HEK293 (cell line): Measurements from ENCODE around the gene AKR7A2.
A peak's percentile ranks its signal among the peaks of the same experiment; 100 is the strongest.

ENCODE experiments used
- CTCF ChIA-PET: fragments of 350-600 bp; formaldehyde crosslinking; extraction: SDS; loops from one replicate; lab custom pipeline; 2021; ENCODE audit warnings: antibody characterized with exemption; lab: Yijun Ruan, JAX
- POLR2A ChIA-PET: fragments of 300-600 bp; formaldehyde crosslinking; extraction: SDS; loops from one replicate; lab custom pipeline; 2020; ENCODE audit warnings: antibody characterized with exemption, inconsistent platforms; lab: Yijun Ruan, JAX
- H3K27ac ChIP-seq: fragments of 200-500 bp; sonication (Bioruptor generic); 2 replicates; pipeline ENCODE4 v1.5.1; 2014; ENCODE audit warnings: low read depth, low read length, control low read depth, inconsistent platforms; ENCODE audit errors: extremely low read depth
- H3K36me3 ChIP-seq, 2 experiments: fragments of 200-500 bp in 1 of 2; sonication (Bioruptor generic) in 1 of 2; 1 replicate in 1 of 2; 2 replicates in 1 of 2; pipeline ENCODE4 v1.5.1; 2014 to 2017; ENCODE audit warnings: inconsistent platforms in 2 of 2, low read length in 2 of 2; ENCODE audit not compliant: control insufficient read depth in 2 of 2, insufficient read depth in 1 of 2
- H3K4me1 ChIP-seq: fragments of 200-500 bp; sonication (Bioruptor generic); 2 replicates; pipeline ENCODE4 v1.5.1; 2014; ENCODE audit warnings: mild to moderate bottlenecking, low read length, inconsistent platforms; ENCODE audit not compliant: control insufficient read depth, insufficient read depth
- H3K4me3 ChIP-seq: 2 replicates; pipeline ENCODE4 v1.5.1; 2011; ENCODE audit warnings: low read depth, mild to moderate bottlenecking, control low read depth, low read length, moderate library complexity
- H3K9me3 ChIP-seq: fragments of 200-500 bp; sonication (Bioruptor generic); 2 replicates; pipeline ENCODE4 v1.5.1; 2014; ENCODE audit warnings: low read depth, low read length, inconsistent platforms; ENCODE audit not compliant: control insufficient read depth, insufficient read depth
- EGR2 ChIP-seq: fragments of 450-650 bp; formaldehyde crosslinking; IDR thresholded peaks from 2 replicates; pipeline ENCODE4 v1.5.1; 2016; ENCODE audit warnings: low read depth, missing biosample characterization, missing genetic modification characterization
- GLIS2 ChIP-seq: fragments of 450-650 bp; formaldehyde crosslinking; IDR thresholded peaks from 2 replicates; pipeline ENCODE4 v1.5.1; 2016; ENCODE audit warnings: missing biosample characterization, missing genetic modification characterization
- KLF8 ChIP-seq: fragments of 450-650 bp; formaldehyde crosslinking; IDR thresholded peaks from 2 replicates; pipeline ENCODE4 v1.5.1; 2016; ENCODE audit warnings: missing biosample characterization, missing genetic modification characterization
- SP2 ChIP-seq: fragments of 450-650 bp; formaldehyde crosslinking; IDR thresholded peaks from 2 replicates; pipeline ENCODE4 v1.5.1; 2016; ENCODE audit warnings: missing biosample characterization, missing genetic modification characterization
- YY1 ChIP-seq: fragments of 450-650 bp; formaldehyde crosslinking; IDR thresholded peaks from 2 replicates; pipeline ENCODE4 v1.5.1; 2018; ENCODE audit warnings: missing biosample characterization, missing genetic modification characterization
- ZBTB21 ChIP-seq: fragments of 450-650 bp; formaldehyde crosslinking; IDR thresholded peaks from 2 replicates; pipeline ENCODE4 v1.5.1; 2017; ENCODE audit warnings: missing biosample characterization, missing genetic modification characterization
- ZBTB44 ChIP-seq: fragments of 450-650 bp; IDR thresholded peaks from 2 replicates; pipeline ENCODE4 v1.5.1; 2018; ENCODE audit warnings: missing biosample characterization, mild to moderate bottlenecking, missing genetic modification characterization
- ZBTB6 ChIP-seq: fragments of 450-650 bp; formaldehyde crosslinking; IDR thresholded peaks from 2 replicates; pipeline ENCODE4 v1.5.1; 2017; ENCODE audit warnings: missing biosample characterization, missing genetic modification characterization
- ZBTB8A ChIP-seq: fragments of 450-650 bp; formaldehyde crosslinking; IDR thresholded peaks from 2 replicates; pipeline ENCODE4 v1.5.1; 2016; ENCODE audit warnings: missing biosample characterization, missing genetic modification characterization
- ZNF138 ChIP-seq: fragments of 450-650 bp; formaldehyde crosslinking; IDR thresholded peaks from 2 replicates; pipeline ENCODE4 v1.5.1; 2016; ENCODE audit warnings: missing biosample characterization, missing genetic modification characterization, borderline replicate concordance
- ZNF214 ChIP-seq: fragments of 450-650 bp; formaldehyde crosslinking; IDR thresholded peaks from 2 replicates; pipeline ENCODE4 v1.5.1; 2017; ENCODE audit warnings: missing biosample characterization, mild to moderate bottlenecking, missing genetic modification characterization, borderline replicate concordance
- ZNF366 ChIP-seq: fragments of 450-650 bp; formaldehyde crosslinking; conservative IDR thresholded peaks from 2 replicates; pipeline ENCODE4 v1.5.1; 2016; ENCODE audit warnings: missing biosample characterization, missing genetic modification characterization
- ZNF488 ChIP-seq: fragments of 450-650 bp; formaldehyde crosslinking; IDR thresholded peaks from 2 replicates; pipeline ENCODE4 v1.5.1; 2016; ENCODE audit warnings: missing biosample characterization, missing genetic modification characterization
- ZNF510 ChIP-seq: fragments of 450-650 bp; formaldehyde crosslinking; IDR thresholded peaks from 2 replicates; pipeline ENCODE4 v1.5.1; 2018; ENCODE audit warnings: mild to moderate bottlenecking, missing genetic modification characterization, missing biosample characterization; ENCODE audit not compliant: insufficient replicate concordance
- ZNF518A ChIP-seq: fragments of 450-650 bp; formaldehyde crosslinking; conservative IDR thresholded peaks from 2 replicates; pipeline ENCODE4 v1.5.1; 2016; ENCODE audit warnings: low read depth, missing biosample characterization, missing genetic modification characterization
- ZNF521 ChIP-seq: fragments of 450-650 bp; formaldehyde crosslinking; IDR thresholded peaks from 2 replicates; pipeline ENCODE4 v1.5.1; 2017; ENCODE audit warnings: missing biosample characterization, mild to moderate bottlenecking, missing genetic modification characterization
- ZNF639 ChIP-seq: fragments of 450-650 bp; formaldehyde crosslinking; IDR thresholded peaks from 2 replicates; pipeline ENCODE4 v1.5.1; 2016; ENCODE audit warnings: missing biosample characterization, missing genetic modification characterization
- ZNF654 ChIP-seq: fragments of 450-650 bp; formaldehyde crosslinking; IDR thresholded peaks from 2 replicates; pipeline ENCODE4 v1.5.1; 2016; ENCODE audit warnings: low read depth, missing biosample characterization, missing genetic modification characterization

Gene AKR7A2

GRCh38 chr1:19327301-19327700 lies 15.4 kb upstream of the AKR7A2 start:
- H3K9me3 ChIP-seq = no peaks in the 10 kb centered on the region
- H3K4me1 ChIP-seq = no peaks in the 10 kb centered on the region
- H3K27ac ChIP-seq = no peak overlapping the region
- ChIA-PET POLR2A (interaction anchor here (0.8 kb wide), 1 partner anchor 15 kb away, joined by 3 read pairs; no protein-coding TSS in a partner anchor), CTCF (no interaction called here)
- TF ChIP-seq ZNF366 (peak; percentile 78), GLIS2 (tag by site-specific recombination) (no peak), ZNF214 (no peak), ZNF138 (no peak), EGR2 (tag by site-specific recombination) (no peak), ZBTB44 (tag by site-specific recombination) (no peak)
- no peak overlapping the region for H3K4me3 ChIP-seq
- peaks cover 4 to 100% of the 10 kb centered on the region in 2 experiments; a peak in 2 of 3 replicates for H3K36me3 ChIP-seq

- no peaks in the 10 kb centered on the region for H3K9me3 ChIP-seq
- TF ChIP-seq ZNF518A (tag by site-specific recombination) = no peak
- no peak for TF ChIP-seq ZNF654 (tag by site-specific recombination)
- no peak for TF ChIP-seq KLF8 (tag by site-specific recombination)
- no peak for TF ChIP-seq ZNF510 (tag by site-specific recombination)
- no peak for TF ChIP-seq ZBTB6 (tag by site-specific recombination)
- no peak for TF ChIP-seq SP2 (tag by site-specific recombination)
- no peak for TF ChIP-seq ZNF488 (tag by site-specific recombination)
- TF ChIP-seq ZBTB21 (tag by site-specific recombination) = no peak
- TF ChIP-seq ZBTB8A (tag by site-specific recombination) = no peak
- no peak for TF ChIP-seq ZNF521
- no peak for TF ChIP-seq YY1
- TF ChIP-seq ZNF639 (tag by site-specific recombination) = no peak
- TF ChIP-seq, all 188 proteins: peak for 0
- Histone ChIP-seq H3K36me3 (peaks cover 4 to 100% of the 10 kb centered on the region in 2 experiments; a peak in 2 of 3 replicates), H3K4me1 (no peaks in the 10 kb centered on the region), H3K27ac (no peak overlapping the region), H3K4me3 (no peak overlapping the region)
- ChIA-PET CTCF (no interaction called here), POLR2A (no interaction called here)
Measured at GRCh38 chr1:19326748-19327065, 14.8 kb upstream of the AKR7A2 start.
